CD14-positive monocyte (primary cell): ENCODE results near the gene MAP3K9. TPM values are rescaled to one million over a fixed set of nuclear protein-coding genes. Genes with fewer than 3 reads are reported as not detected.

Experiments
- DNase-seq, 3 donors: peaks; one replicate each; pipeline ENCODE4 v3.0.0-alpha.2; 2011 to 2022
- H2AFZ ChIP-seq: 2 replicates; pipeline ENCODE4 v1.6.0; 2012; ENCODE audit warnings: mild to moderate bottlenecking, low read depth, low read length, inconsistent platforms; ENCODE audit not compliant: insufficient read depth, poor library complexity, severe bottlenecking
- H3K27ac ChIP-seq, 2 donors: 1 replicate in 1 of 2; 2 replicates in 1 of 2; pipeline ENCODE4 v1.5.1; 2012 to 2013; ENCODE audit warnings: low read length in 2 of 2, control low read depth in 1 of 2, inconsistent platforms in 1 of 2, low read depth in 1 of 2, mild to moderate bottlenecking in 1 of 2
- H3K27me3 ChIP-seq, 2 donors: one replicate each; pipeline versions ENCODE4 v1.6.0 to v1.6.1; 2011 to 2013; ENCODE audit warnings: low read length in 2 of 2; ENCODE audit not compliant: control insufficient read depth in 2 of 2, insufficient read depth in 2 of 2
- H3K36me3 ChIP-seq, 2 donors: replicated peaks in 1 of 2; 1 replicate in 1 of 2; 2 replicates in 1 of 2; pipeline versions ENCODE4 v1.5.1 to v1.6.1; 2012 to 2013; ENCODE audit warnings: low read length in 2 of 2, control low read depth in 1 of 2, inconsistent platforms in 1 of 2, mild to moderate bottlenecking in 1 of 2; ENCODE audit not compliant: insufficient read depth in 2 of 2, control insufficient read depth in 1 of 2
- H3K4me1 ChIP-seq, 2 donors: 1 replicate in 1 of 2; 2 replicates in 1 of 2; pipeline versions ENCODE4 v1.5.1 to v1.6.1; 2012 to 2013; ENCODE audit warnings: low read length in 2 of 2, control low read depth in 1 of 2, inconsistent platforms in 1 of 2, mild to moderate bottlenecking in 1 of 2, moderate library complexity in 1 of 2; ENCODE audit not compliant: insufficient read depth in 2 of 2, control insufficient read depth in 1 of 2
- H3K4me2 ChIP-seq: replicated peaks from 2 replicates; pipeline ENCODE3; 2012; ENCODE audit warnings: low read length, moderate library complexity, mild to moderate bottlenecking; ENCODE audit not compliant: poor library complexity, severe bottlenecking; ENCODE audit errors: extremely low read depth
- H3K4me3 ChIP-seq, 3 experiments: fragments of 200-600 bp in 1 of 3; sonication (generic) in 1 of 3; replicated peaks in 1 of 3; 1 replicate in 2 of 3; 2 replicates in 1 of 3; pipeline ENCODE4 v1.5.1; 2011 to 2013; ENCODE audit warnings: low read length in 3 of 3, mild to moderate bottlenecking in 3 of 3, control low read depth in 2 of 3, low read depth in 2 of 3, inconsistent platforms in 1 of 3, moderate library complexity in 1 of 3
- H3K79me2 ChIP-seq: 2 replicates; pipeline ENCODE4 v1.6.0; 2012; ENCODE audit warnings: mild to moderate bottlenecking, control low read depth, inconsistent platforms, low read length, moderate library complexity; ENCODE audit not compliant: insufficient read depth
- H3K9ac ChIP-seq: 2 replicates; pipeline ENCODE4 v1.6.0; 2017; ENCODE audit warnings: low read length, mild to moderate bottlenecking; ENCODE audit not compliant: insufficient read depth, poor library complexity, severe bottlenecking
- H3K9me3 ChIP-seq, 2 donors: replicated peaks in 1 of 2; 1 replicate in 1 of 2; 2 replicates in 1 of 2; pipeline versions ENCODE4 v1.5.1 to v1.6.1; 2012 to 2013; ENCODE audit warnings: low read length in 2 of 2, control low read depth in 1 of 2; ENCODE audit not compliant: control insufficient read depth in 1 of 2, insufficient read depth in 1 of 2
- H4K20me1 ChIP-seq: 2 replicates; pipeline ENCODE4 v1.6.0; 2012; ENCODE audit warnings: mild to moderate bottlenecking, low read length, control low read depth, moderate library complexity; ENCODE audit not compliant: insufficient read depth
- H3K27ac Mint-ChIP-seq, 7 donors: one replicate each; pipeline ENCODE4 v1.8.0; 2020; ENCODE audit warnings: mild to moderate bottlenecking in 7 of 7, mixed read lengths in 7 of 7, moderate library complexity in 6 of 7, inconsistent platforms in 2 of 7
- H3K27me3 Mint-ChIP-seq, 3 donors: one replicate each; pipeline ENCODE4 v1.8.0; 2021 to 2022; ENCODE audit warnings: low read depth in 3 of 3, mild to moderate bottlenecking in 3 of 3, mixed read lengths in 3 of 3, moderate library complexity in 3 of 3, inconsistent platforms in 1 of 3
- H3K36me3 Mint-ChIP-seq, 2 donors: one replicate each; pipeline ENCODE4 v1.8.0; 2020; ENCODE audit warnings: mixed read lengths in 2 of 2, inconsistent platforms in 1 of 2, mild to moderate bottlenecking in 1 of 2
- H3K4me1 Mint-ChIP-seq: one replicate; pipeline ENCODE4 v1.8.0; 2020; ENCODE audit warnings: mild to moderate bottlenecking, mixed read lengths
- H3K4me3 Mint-ChIP-seq, 2 donors: one replicate each; pipeline ENCODE4 v1.8.0; 2020; ENCODE audit warnings: mild to moderate bottlenecking in 2 of 2, mixed read lengths in 2 of 2, moderate library complexity in 1 of 2
- H3K9me3 Mint-ChIP-seq, 7 donors: one replicate each; pipeline ENCODE4 v1.8.0; 2020 to 2022; ENCODE audit warnings: mixed read lengths in 7 of 7, mild to moderate bottlenecking in 6 of 7, moderate library complexity in 6 of 7, inconsistent platforms in 2 of 7
- WGBS: methylation state at CpG from one replicate; pipeline ENCODE4 v1.1.5; 2013; ENCODE audit warnings: missing lambda C conversion rate; ENCODE audit not compliant: insufficient coverage; 5-methylcytosine and 5-hydroxymethylcytosine counted together
- intact Hi-C, 2 donors: fragments of 100-400 bp; cut with micrococcal nuclease; formaldehyde crosslinking; loops; one replicate each; pipeline versions ENCODE4 v1.15.0 to v1.15.1; 2023
- polyA plus RNA-seq, 3 donors: library from polyadenylated mRNA; depleted of rRNA in 1 of 3; unstranded in 2 of 3; stranded (reverse) in 1 of 3; fragments of 300-500 nt in 2 of 3; fragments of >200 nt in 1 of 3; fragmentation: Illumina TruSeq in 2 of 3; gene quantifications; 1 replicate in 2 of 3; 2 replicates in 1 of 3; pipeline ENCODE4 v1.2.3, GENCODE V29; 2012 to 2021
- TF ChIP-seq, protein P1 (sequence below): fragments of 200-600 bp; IDR thresholded peaks from one replicate; pipeline ENCODE4 v1.8.0; 2022; ENCODE audit warnings: antibody characterized with exemption, mild to moderate bottlenecking

MAP3K9 gene
- polyA plus RNA-seq, 3 donors = 0.01 TPM; not detected in 2

DNA sequence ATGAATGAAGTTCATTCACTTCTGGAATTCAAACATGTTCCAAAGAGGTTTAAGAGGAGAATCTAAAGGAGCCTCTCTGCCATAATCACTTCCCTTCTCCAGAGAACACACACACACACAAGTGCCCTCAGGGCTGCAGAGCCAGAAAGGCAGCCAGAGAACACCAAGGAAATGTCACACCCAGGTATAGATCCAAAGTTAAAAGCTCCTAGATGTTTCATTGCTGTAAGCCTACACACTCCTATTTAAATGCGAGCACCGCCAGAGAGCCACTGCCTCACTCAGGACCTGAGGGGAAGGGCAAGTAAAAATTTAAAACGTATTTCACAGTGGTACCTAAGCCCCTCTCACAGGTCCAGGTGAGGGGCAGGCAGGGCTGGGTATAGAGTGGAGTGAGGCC lies 85.2 kb downstream of the MAP3K9 start:
- intact Hi-C loops = no loop called here
- no peak for DNase-seq
- Histone ChIP-seq H3K27ac (no peak overlapping the region), H3K9ac (no peak overlapping the region), H2AFZ (no peak overlapping the region), H3K27me3 (no peaks in the 10 kb centered on the region), H4K20me1 (no peaks in the 10 kb centered on the region), H3K79me2 (no peaks in the 10 kb centered on the region), H3K4me2 (no peak overlapping the region), H3K9me3 (no peaks in the 10 kb centered on the region), H3K36me3 (no peaks in the 10 kb centered on the region), H3K4me1 (no peaks in the 10 kb centered on the region), H3K4me3 (no peak overlapping the region)
- Mint-ChIP-seq H3K9me3 (peaks cover 0 to 1% (median 0%) of the 10 kb centered on the region in 7 donors), H3K36me3 (no peaks in the 10 kb centered on the region), H3K27ac (no peak overlapping the region), H3K4me1 (no peaks in the 10 kb centered on the region), H3K27me3 (peaks cover 1 to 9% (median 3%) of the 10 kb centered on the region in 3 donors), H3K4me3 (no peak overlapping the region)
- no CpG with 5 or more reads among the region's 3 CpGs for WGBS
- TF ChIP-seq, protein P1, sequence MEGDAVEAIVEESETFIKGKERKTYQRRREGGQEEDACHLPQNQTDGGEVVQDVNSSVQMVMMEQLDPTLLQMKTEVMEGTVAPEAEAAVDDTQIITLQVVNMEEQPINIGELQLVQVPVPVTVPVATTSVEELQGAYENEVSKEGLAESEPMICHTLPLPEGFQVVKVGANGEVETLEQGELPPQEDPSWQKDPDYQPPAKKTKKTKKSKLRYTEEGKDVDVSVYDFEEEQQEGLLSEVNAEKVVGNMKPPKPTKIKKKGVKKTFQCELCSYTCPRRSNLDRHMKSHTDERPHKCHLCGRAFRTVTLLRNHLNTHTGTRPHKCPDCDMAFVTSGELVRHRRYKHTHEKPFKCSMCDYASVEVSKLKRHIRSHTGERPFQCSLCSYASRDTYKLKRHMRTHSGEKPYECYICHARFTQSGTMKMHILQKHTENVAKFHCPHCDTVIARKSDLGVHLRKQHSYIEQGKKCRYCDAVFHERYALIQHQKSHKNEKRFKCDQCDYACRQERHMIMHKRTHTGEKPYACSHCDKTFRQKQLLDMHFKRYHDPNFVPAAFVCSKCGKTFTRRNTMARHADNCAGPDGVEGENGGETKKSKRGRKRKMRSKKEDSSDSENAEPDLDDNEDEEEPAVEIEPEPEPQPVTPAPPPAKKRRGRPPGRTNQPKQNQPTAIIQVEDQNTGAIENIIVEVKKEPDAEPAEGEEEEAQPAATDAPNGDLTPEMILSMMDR = no peak

DNA sequence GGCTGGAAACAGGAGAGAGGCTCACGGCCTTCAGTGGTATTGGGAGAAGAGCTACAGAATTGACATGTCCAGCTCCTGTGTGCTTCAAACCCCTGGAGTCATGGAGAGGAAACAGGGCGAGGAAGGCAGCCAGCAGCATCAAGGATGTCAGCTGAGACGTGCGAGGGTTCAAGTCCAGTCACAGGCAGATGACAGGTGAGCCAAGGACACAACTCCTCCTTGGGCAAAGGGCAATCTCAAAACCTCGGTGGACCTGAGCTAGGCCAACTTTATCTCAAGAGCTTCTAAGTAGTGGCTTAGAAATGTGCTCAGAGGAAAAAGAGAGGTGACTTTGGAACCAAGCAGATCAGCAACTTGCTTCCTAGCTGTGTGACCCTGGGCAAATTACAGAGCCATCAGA lies 86.0 kb downstream of the MAP3K9 start:
- Histone ChIP-seq H4K20me1 (no peaks in the 10 kb centered on the region), H3K4me1 (no peaks in the 10 kb centered on the region), H3K27ac (no peak overlapping the region), H3K36me3 (no peaks in the 10 kb centered on the region), H3K9ac (no peak overlapping the region), H3K79me2 (no peaks in the 10 kb centered on the region), H3K4me2 (no peak overlapping the region), H3K27me3 (no peaks in the 10 kb centered on the region), H2AFZ (no peak overlapping the region), H3K9me3 (no peaks in the 10 kb centered on the region), H3K4me3 (no peak overlapping the region)
- Mint-ChIP-seq H3K36me3 (no peaks in the 10 kb centered on the region), H3K9me3 (peaks cover 0 to 1% (median 0%) of the 10 kb centered on the region in 7 donors), H3K4me1 (no peaks in the 10 kb centered on the region), H3K27ac (no peak overlapping the region), H3K4me3 (no peak overlapping the region), H3K27me3 (peaks cover 1 to 9% (median 3%) of the 10 kb centered on the region in 3 donors)
- no peak for DNase-seq
- intact Hi-C loops = no loop called here
- TF ChIP-seq, protein P1 = no peak
- WGBS = 92% methylated on average over 4 of the region's 5 CpGs
